ENCODE results near the gene SPATA9.
A peak's percentile ranks its signal among the peaks of the same experiment; 100 is the strongest.

The SPATA9 gene

GRCh38 chr5:95711501-95712346 lies 28.9 kb upstream of the SPATA9 start (continued):
- TF ChIP-seq ZNF704 (tag by site-specific recombination; IDR thresholded peaks at IDR 0.05) (no peak), ZNF366 (tag by site-specific recombination; conservative IDR thresholded peaks at IDR 0.05) (peak; percentile 55; the same call in 1 of the 2 replicates), ZNF155 (tag by site-specific recombination; IDR thresholded peaks at IDR 0.05) (no peak), ZNF645 (tag by site-specific recombination; IDR thresholded peaks at IDR 0.05) (no peak), KLF1 (tag by site-specific recombination; IDR thresholded peaks at IDR 0.05) (no peak), ZNF707 (tag by site-specific recombination; IDR thresholded peaks at IDR 0.05) (no peak), ZNF350 (tag by site-specific recombination; IDR thresholded peaks at IDR 0.05) (no peak), ZNF157 (tag by site-specific recombination; IDR thresholded peaks at IDR 0.05) (no peak), ZNF2 (tag by site-specific recombination; IDR thresholded peaks at IDR 0.05) (0 out of 2 replicates have a peak, but pooled peaks have one; percentile 20), GLIS2 (tag by site-specific recombination; IDR thresholded peaks at IDR 0.05) (peak; percentile 93), ZNF626 (tag by site-specific recombination; IDR thresholded peaks at IDR 0.05) (no peak), SP2 (tag by site-specific recombination; IDR thresholded peaks at IDR 0.05) (peak; percentile 68), GLI4 (tag by site-specific recombination; IDR thresholded peaks at IDR 0.05) (no peak), ZNF24 (tag by site-specific recombination; IDR thresholded peaks at IDR 0.05) (no peak), ZFHX2 (tag by site-specific recombination; conservative IDR thresholded peaks at IDR 0.05) (no peak), ZNF670 (tag by site-specific recombination; IDR thresholded peaks at IDR 0.05; ENCODE audit: low read depth) (no peak), YY1 (tag by site-specific recombination; IDR thresholded peaks at IDR 0.05) (peak; percentile 65), ZNF114 (tag by site-specific recombination; IDR thresholded peaks at IDR 0.05) (no peak), EGR2 (tag by site-specific recombination; IDR thresholded peaks at IDR 0.05; ENCODE audit: low read depth) (no peak), INSM2 (tag by site-specific recombination; IDR thresholded peaks at IDR 0.05) (no peak), KLF7 (tag by site-specific recombination; IDR thresholded peaks at IDR 0.05; ENCODE audit: borderline replicate concordance) (no peak), ZNF747 (tag by site-specific recombination; IDR thresholded peaks at IDR 0.05) (no peak), ZNF561 (tag by site-specific recombination; IDR thresholded peaks at IDR 0.05; ENCODE audit: borderline replicate concordance) (peak; percentile 43), BCL11B (tag by site-specific recombination; IDR thresholded peaks at IDR 0.05; ENCODE audit: low read depth) (no peak), SP7 (tag by site-specific recombination; IDR thresholded peaks at IDR 0.05) (no peak), ZNF324 (tag by site-specific recombination; IDR thresholded peaks at IDR 0.05) (no peak), KLF8 (tag by site-specific recombination; IDR thresholded peaks at IDR 0.05) (0 out of 2 replicates have a peak, but pooled peaks have one; percentile 46), FEZF1 (tag by site-specific recombination; IDR thresholded peaks at IDR 0.05) (no peak), ZNF664 (tag by site-specific recombination; IDR thresholded peaks at IDR 0.05) (no peak), HOXC10 (CRISPR knock-in tag; IDR thresholded peaks at IDR 0.05) (no peak), ZNF830 (tag by site-specific recombination; IDR thresholded peaks at IDR 0.05; ENCODE audit: low read depth) (no peak)
- TF ChIP-seq, protein P1, sequence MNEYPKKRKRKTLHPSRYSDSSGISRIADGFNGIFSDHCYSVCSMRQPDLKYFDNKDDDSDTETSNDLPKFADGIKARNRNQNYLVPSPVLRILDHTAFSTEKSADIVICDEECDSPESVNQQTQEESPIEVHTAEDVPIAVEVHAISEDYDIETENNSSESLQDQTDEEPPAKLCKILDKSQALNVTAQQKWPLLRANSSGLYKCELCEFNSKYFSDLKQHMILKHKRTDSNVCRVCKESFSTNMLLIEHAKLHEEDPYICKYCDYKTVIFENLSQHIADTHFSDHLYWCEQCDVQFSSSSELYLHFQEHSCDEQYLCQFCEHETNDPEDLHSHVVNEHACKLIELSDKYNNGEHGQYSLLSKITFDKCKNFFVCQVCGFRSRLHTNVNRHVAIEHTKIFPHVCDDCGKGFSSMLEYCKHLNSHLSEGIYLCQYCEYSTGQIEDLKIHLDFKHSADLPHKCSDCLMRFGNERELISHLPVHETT (tag by site-specific recombination; IDR thresholded peaks at IDR 0.05) = peak; percentile 58; the same call in 1 of the 2 replicates
- TF ChIP-seq, protein P2, sequence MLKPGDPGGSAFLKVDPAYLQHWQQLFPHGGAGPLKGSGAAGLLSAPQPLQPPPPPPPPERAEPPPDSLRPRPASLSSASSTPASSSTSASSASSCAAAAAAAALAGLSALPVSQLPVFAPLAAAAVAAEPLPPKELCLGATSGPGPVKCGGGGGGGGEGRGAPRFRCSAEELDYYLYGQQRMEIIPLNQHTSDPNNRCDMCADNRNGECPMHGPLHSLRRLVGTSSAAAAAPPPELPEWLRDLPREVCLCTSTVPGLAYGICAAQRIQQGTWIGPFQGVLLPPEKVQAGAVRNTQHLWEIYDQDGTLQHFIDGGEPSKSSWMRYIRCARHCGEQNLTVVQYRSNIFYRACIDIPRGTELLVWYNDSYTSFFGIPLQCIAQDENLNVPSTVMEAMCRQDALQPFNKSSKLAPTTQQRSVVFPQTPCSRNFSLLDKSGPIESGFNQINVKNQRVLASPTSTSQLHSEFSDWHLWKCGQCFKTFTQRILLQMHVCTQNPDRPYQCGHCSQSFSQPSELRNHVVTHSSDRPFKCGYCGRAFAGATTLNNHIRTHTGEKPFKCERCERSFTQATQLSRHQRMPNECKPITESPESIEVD (tag by site-specific recombination; IDR thresholded peaks at IDR 0.05) = no peak
- TF ChIP-seq, protein P3, sequence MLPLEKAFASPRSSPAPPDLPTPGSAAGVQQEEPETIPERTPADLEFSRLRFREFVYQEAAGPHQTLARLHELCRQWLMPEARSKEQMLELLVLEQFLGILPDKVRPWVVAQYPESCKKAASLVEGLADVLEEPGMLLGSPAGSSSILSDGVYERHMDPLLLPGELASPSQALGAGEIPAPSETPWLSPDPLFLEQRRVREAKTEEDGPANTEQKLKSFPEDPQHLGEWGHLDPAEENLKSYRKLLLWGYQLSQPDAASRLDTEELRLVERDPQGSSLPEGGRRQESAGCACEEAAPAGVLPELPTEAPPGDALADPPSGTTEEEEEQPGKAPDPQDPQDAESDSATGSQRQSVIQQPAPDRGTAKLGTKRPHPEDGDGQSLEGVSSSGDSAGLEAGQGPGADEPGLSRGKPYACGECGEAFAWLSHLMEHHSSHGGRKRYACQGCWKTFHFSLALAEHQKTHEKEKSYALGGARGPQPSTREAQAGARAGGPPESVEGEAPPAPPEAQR (tag by site-specific recombination; IDR thresholded peaks at IDR 0.05) = no peak
